ENCODE results near the gene FAAP20.

GRCh38 chr1:2234762-2235113, 40.2 kb upstream of the FAAP20 start:
- TF ChIP-seq CTCF (IDR thresholded peaks at IDR 0.05) = peak in 1 of 6 experiments; percentile 12
- TF ChIP-seq POLR2A (IDR thresholded peaks at IDR 0.05) = no peak
